OCI-LY1 (cell line): ENCODE measurements around the gene FNTB.

ENCODE experiments used
- H2AFZ ChIP-seq: fragments of 200-600 bp; sonication (generic), shearing (Covaris generic); 2 replicates; pipeline ENCODE4 v1.6.0; 2014; ENCODE audit warnings: antibody characterized with exemption, mild to moderate bottlenecking, low read length
- H3F3A ChIP-seq: fragments of 200-600 bp; sonication (generic), shearing (Covaris generic); 2 replicates; pipeline ENCODE4 v1.6.0; 2014; ENCODE audit warnings: mild to moderate bottlenecking, antibody characterized with exemption, low read length, moderate library complexity; ENCODE audit not compliant: insufficient read depth
- H3K27ac ChIP-seq: fragments of 200-600 bp; sonication (generic); 2 replicates; pipeline ENCODE4 v1.5.1; 2014; ENCODE audit warnings: low read length, mixed run types, mild to moderate bottlenecking, low read depth; ENCODE audit not compliant: poor library complexity, severe bottlenecking
- H3K27me3 ChIP-seq: fragments of 200-600 bp; sonication (generic); 2 replicates; pipeline ENCODE4 v1.6.0; 2014; ENCODE audit warnings: antibody characterized with exemption, mild to moderate bottlenecking, low read length, moderate library complexity; ENCODE audit not compliant: insufficient read depth
- H3K36me3 ChIP-seq: fragments of 200-600 bp; sonication (generic); 2 replicates; pipeline ENCODE4 v1.6.1; 2014; ENCODE audit warnings: mild to moderate bottlenecking, antibody characterized with exemption, low read length, moderate library complexity, mixed read lengths; ENCODE audit not compliant: insufficient read depth
- H3K4me1 ChIP-seq: fragments of 200-600 bp; sonication (generic); 2 replicates; pipeline ENCODE4 v1.5.1; 2014; ENCODE audit warnings: mild to moderate bottlenecking, low read length, moderate library complexity; ENCODE audit not compliant: insufficient read depth, severe bottlenecking
- H3K4me2 ChIP-seq: fragments of 200-600 bp; sonication (generic), shearing (Covaris generic); 2 replicates; pipeline ENCODE4 v1.6.1; 2014; ENCODE audit warnings: low read length
- H3K4me3 ChIP-seq: fragments of 200-600 bp; sonication (generic); 2 replicates; pipeline ENCODE4 v1.5.1; 2014; ENCODE audit warnings: low read length, low read depth, mild to moderate bottlenecking, mixed read lengths; ENCODE audit not compliant: poor library complexity, severe bottlenecking
- H3K79me2 ChIP-seq: fragments of 200-600 bp; shearing (Covaris generic); 2 replicates; pipeline ENCODE4 v1.6.1; 2016; ENCODE audit warnings: mixed run types, low read length, mixed read lengths; ENCODE audit not compliant: insufficient read depth
- H3K9ac ChIP-seq: fragments of 200-600 bp; sonication (generic), shearing (Covaris generic); 2 replicates; pipeline ENCODE4 v1.6.1; 2014; ENCODE audit warnings: mild to moderate bottlenecking, low read length, mixed read lengths
- H3K9me2 ChIP-seq: fragments of 200-600 bp; sonication (generic), shearing (Covaris generic); 2 replicates; pipeline ENCODE4 v1.6.1; 2014; ENCODE audit warnings: low read depth, mild to moderate bottlenecking, low read length, mixed read lengths
- H3K9me3 ChIP-seq: fragments of 200-600 bp; shearing (Covaris generic); 2 replicates; pipeline ENCODE4 v1.6.1; 2014; ENCODE audit warnings: low read length, mixed read lengths
- H4K20me1 ChIP-seq: fragments of 200-600 bp; sonication (generic), shearing (Covaris generic); 2 replicates; pipeline ENCODE4 v1.6.0; 2016; ENCODE audit warnings: mild to moderate bottlenecking, low read length; ENCODE audit not compliant: insufficient read depth
- EZH2 ChIP-seq: fragments of 200-600 bp; sonication (generic), shearing (Covaris generic); IDR thresholded peaks from 2 replicates; pipeline ENCODE4 v1.8.0; 2017; ENCODE audit warnings: borderline replicate concordance, mixed run types, mild to moderate bottlenecking, antibody characterized with exemption, low read length, moderate library complexity, mixed read lengths
- TF ChIP-seq, protein P1 (sequence below): fragments of 200-600 bp; sonication (generic), shearing (Covaris generic); IDR thresholded peaks from 2 replicates; pipeline ENCODE4 v1.5.1; 2017; ENCODE audit warnings: mild to moderate bottlenecking, antibody characterized with exemption, low read length, moderate library complexity, mixed read lengths

The FNTB gene

DNA sequence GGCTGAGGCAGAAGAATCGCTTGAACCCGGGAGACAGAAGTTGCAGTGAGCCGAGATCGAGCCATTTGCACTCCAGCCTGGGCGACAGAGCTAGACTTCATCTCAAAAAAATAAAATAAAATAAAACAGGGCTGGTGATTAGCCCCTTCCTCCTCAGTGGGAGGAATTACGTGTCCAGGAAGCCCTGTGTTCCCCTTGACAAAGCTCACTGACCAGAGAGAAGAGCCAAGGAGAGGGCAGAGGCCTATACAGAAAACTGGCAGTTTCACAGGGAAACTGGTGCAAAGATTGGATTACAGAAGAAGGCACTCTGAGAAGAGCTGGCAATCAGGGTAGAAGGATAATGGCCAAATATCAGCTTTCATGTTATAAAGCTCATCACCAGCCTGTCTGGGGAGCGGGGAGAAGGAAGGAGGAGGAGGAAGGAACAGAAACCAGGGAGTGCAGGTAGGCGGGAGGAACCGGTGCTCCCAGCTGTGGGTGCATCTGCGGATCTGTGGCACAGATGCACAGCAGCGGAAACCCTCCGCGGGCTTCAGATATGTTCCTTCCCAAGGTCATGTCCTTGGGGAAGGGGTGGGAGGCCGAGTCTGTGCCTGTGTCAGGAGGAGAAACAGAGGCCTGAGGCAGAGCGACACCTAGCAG is 21.2 kb upstream of the FNTB start:
- TF ChIP-seq, protein P1, sequence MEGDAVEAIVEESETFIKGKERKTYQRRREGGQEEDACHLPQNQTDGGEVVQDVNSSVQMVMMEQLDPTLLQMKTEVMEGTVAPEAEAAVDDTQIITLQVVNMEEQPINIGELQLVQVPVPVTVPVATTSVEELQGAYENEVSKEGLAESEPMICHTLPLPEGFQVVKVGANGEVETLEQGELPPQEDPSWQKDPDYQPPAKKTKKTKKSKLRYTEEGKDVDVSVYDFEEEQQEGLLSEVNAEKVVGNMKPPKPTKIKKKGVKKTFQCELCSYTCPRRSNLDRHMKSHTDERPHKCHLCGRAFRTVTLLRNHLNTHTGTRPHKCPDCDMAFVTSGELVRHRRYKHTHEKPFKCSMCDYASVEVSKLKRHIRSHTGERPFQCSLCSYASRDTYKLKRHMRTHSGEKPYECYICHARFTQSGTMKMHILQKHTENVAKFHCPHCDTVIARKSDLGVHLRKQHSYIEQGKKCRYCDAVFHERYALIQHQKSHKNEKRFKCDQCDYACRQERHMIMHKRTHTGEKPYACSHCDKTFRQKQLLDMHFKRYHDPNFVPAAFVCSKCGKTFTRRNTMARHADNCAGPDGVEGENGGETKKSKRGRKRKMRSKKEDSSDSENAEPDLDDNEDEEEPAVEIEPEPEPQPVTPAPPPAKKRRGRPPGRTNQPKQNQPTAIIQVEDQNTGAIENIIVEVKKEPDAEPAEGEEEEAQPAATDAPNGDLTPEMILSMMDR = no peak
- TF ChIP-seq EZH2 = no peak
- H3K9me3 ChIP-seq = no peaks in the 10 kb centered on the region
- H3K27ac ChIP-seq = no peak overlapping the region
- no peaks in the 10 kb centered on the region for H3F3A ChIP-seq
- H3K36me3 ChIP-seq = no peaks in the 10 kb centered on the region
- no peak overlapping the region for H3K9ac ChIP-seq
- H3K27me3 ChIP-seq = no peaks in the 10 kb centered on the region
- no peaks in the 10 kb centered on the region for H4K20me1 ChIP-seq
- no peak overlapping the region for H3K4me2 ChIP-seq
- no peak overlapping the region for H3K4me3 ChIP-seq
- H3K9me2 ChIP-seq = no peaks in the 10 kb centered on the region
- H3K79me2 ChIP-seq = no peaks in the 10 kb centered on the region
- H3K4me1 ChIP-seq = no peaks in the 10 kb centered on the region
- no peak overlapping the region for H2AFZ ChIP-seq

GRCh38 chr14:64966976-64967375 is 19.7 kb upstream of the FNTB start:
- Histone ChIP-seq H3K27me3 (no peaks in the 10 kb centered on the region), H3K9me2 (no peaks in the 10 kb centered on the region), H3K9ac (no peak overlapping the region), H2AFZ (no peak overlapping the region), H3K9me3 (no peaks in the 10 kb centered on the region), H3K27ac (no peak overlapping the region), H3K79me2 (no peaks in the 10 kb centered on the region), H3F3A (no peaks in the 10 kb centered on the region), H4K20me1 (no peaks in the 10 kb centered on the region), H3K36me3 (no peaks in the 10 kb centered on the region), H3K4me1 (peaks cover 5% of the 10 kb centered on the region), H3K4me2 (no peak overlapping the region), H3K4me3 (no peak overlapping the region)
- TF ChIP-seq, protein P1 = no peak
- TF ChIP-seq EZH2 = no peak

DNA sequence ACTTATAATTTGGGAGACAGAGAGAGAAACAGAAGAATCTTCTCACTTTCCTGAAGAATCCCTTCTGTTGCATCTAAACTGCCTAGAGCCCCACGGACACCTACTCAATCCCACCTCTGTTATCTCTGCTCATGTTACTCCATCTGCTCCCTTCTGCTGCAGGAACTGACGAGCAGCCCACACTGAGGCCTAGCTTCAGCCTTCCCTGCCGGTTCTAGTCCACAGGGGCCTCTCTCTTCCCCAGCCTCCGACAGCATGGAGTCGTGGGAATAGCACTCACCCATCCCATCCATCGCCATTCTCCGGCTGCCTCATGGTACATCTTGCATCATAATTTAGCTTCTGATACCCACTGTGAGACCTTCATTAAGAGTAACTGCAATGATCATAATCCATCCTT is 18.5 kb upstream of the FNTB start:
- Histone ChIP-seq H3K4me1 (peaks cover 11% of the 10 kb centered on the region), H3F3A (no peaks in the 10 kb centered on the region), H4K20me1 (no peaks in the 10 kb centered on the region), H3K9ac (no peak overlapping the region), H3K36me3 (no peaks in the 10 kb centered on the region), H2AFZ (no peak overlapping the region), H3K27ac (no peak overlapping the region), H3K9me3 (no peaks in the 10 kb centered on the region), H3K27me3 (peaks cover 6% of the 10 kb centered on the region; the same call in 1 of the 2 replicates), H3K79me2 (no peaks in the 10 kb centered on the region), H3K4me2 (no peak overlapping the region), H3K9me2 (no peaks in the 10 kb centered on the region), H3K4me3 (no peak overlapping the region)
- TF ChIP-seq, protein P1 = no peak
- no peak for TF ChIP-seq EZH2
